Transverse colon (tissue), 3 donors: ENCODE results near the gene TTC39A.

Source experiments
- POLR2A ChIP-seq: fragments of 450-650 bp; IDR thresholded peaks from one replicate; pipeline ENCODE4 v1.6.1; 2016; ENCODE audit warnings: antibody characterized with exemption, mild to moderate bottlenecking, moderate library complexity
- POLR2AphosphoS5 ChIP-seq, 3 donors: sonication (generic); formaldehyde crosslinking; IDR thresholded peaks; one replicate each; pipeline ENCODE4 v1.6.1; 2016; ENCODE audit warnings: antibody characterized with exemption in 3 of 3

DNA sequence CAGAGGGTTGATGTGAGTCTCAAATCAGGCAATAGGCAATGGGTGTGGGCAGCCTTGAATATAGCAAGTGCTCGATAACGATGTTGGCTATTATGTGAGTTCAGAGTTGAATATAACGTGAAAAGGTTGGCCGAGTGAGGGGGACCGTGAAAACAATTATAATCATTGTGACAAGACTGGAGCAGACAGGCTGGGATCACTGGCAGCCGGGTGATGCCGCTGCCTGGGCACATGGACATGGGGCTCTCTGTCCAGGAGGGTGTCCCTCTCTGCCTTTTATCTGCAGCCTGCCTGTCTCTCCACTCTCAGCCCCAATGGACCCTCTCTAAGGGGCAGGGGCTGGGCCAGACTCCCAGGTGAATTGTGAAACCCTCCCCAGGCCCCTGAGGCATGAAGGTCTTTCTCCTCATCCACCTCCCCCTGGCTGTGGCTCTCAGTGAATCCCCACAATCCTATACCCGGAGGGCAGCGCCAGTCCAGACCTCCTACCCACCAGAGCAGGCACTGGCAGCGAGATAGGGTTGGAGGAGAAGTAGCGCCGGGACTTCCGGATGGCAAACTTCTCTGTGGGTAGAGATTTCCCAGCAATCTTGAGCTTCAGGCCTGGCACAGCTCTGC is 36.4 kb downstream of the TTC39A start:
- TF ChIP-seq POLR2A = no peak
- no peak for TF ChIP-seq POLR2AphosphoS5 (IDR thresholded peaks at IDR 0.05)
